Measurements from ENCODE around the gene SEZ6L. TPM values are rescaled to one million over a fixed set of nuclear protein-coding genes. Genes with fewer than 3 reads are reported as not detected.

The SEZ6L gene
- total RNA-seq, 1 experiment from 2014 or later: not detected

- DNase-seq (ENCODE audit: low read depth, low spot score): no peak
- in situ Hi-C loops (cut with HindIII; ENCODE audit: low pct_unique_long_range_greater_than_20kb, low sequenced_read_pairs): no loop called here
These were observed 144.9 kb downstream of the SEZ6L start for GRCh38 chr22:26314171-26314570.

- in situ Hi-C loops (cut with HindIII; ENCODE audit: low pct_unique_long_range_greater_than_20kb, low sequenced_read_pairs): no loop called here
- DNase-seq (ENCODE audit: low read depth, low spot score): no peak
These were observed 145.4 kb downstream of the SEZ6L start for GRCh38 chr22:26314656-26315055.

GRCh38 chr22:26316732-26317285 lies 147.5 kb downstream of the SEZ6L start:
- no peak for DNase-seq (ENCODE audit: low read depth, low spot score)
- in situ Hi-C loops (cut with HindIII; ENCODE audit: low pct_unique_long_range_greater_than_20kb, low sequenced_read_pairs): no loop called here

GRCh38 chr22:26318975-26319374 lies 149.7 kb downstream of the SEZ6L start:
- in situ Hi-C loops (cut with HindIII; ENCODE audit: low pct_unique_long_range_greater_than_20kb, low sequenced_read_pairs): no loop called here
- DNase-seq (ENCODE audit: low read depth, low spot score): peak; percentile 62

GRCh38 chr22:26320447-26320846 lies 151.2 kb downstream of the SEZ6L start:
- in situ Hi-C loops (cut with HindIII; ENCODE audit: low pct_unique_long_range_greater_than_20kb, low sequenced_read_pairs): no loop called here
- DNase-seq (ENCODE audit: low read depth, low spot score): no peak

GRCh38 chr22:26321469-26321913 lies 152.2 kb downstream of the SEZ6L start:
- DNase-seq (ENCODE audit: low read depth, low spot score): no peak
- in situ Hi-C loops (cut with HindIII; ENCODE audit: low pct_unique_long_range_greater_than_20kb, low sequenced_read_pairs): no loop called here

- in situ Hi-C loops (cut with HindIII; ENCODE audit: low pct_unique_long_range_greater_than_20kb, low sequenced_read_pairs): no loop called here
- peak; percentile 12 for DNase-seq (ENCODE audit: low read depth, low spot score)
These were observed 153.1 kb downstream of the SEZ6L start for GRCh38 chr22:26322179-26322905.

GRCh38 chr22:26323013-26323412 lies 153.8 kb downstream of the SEZ6L start:
- in situ Hi-C loops (cut with HindIII; ENCODE audit: low pct_unique_long_range_greater_than_20kb, low sequenced_read_pairs): no loop called here
- DNase-seq (ENCODE audit: low read depth, low spot score): peak; percentile 13

- in situ Hi-C loops (cut with HindIII; ENCODE audit: low pct_unique_long_range_greater_than_20kb, low sequenced_read_pairs): no loop called here
- DNase-seq (ENCODE audit: low read depth, low spot score): no peak
These were observed 154.9 kb downstream of the SEZ6L start for GRCh38 chr22:26324150-26324549.

- no peak for DNase-seq (ENCODE audit: low read depth, low spot score)
- in situ Hi-C loops (cut with HindIII; ENCODE audit: low pct_unique_long_range_greater_than_20kb, low sequenced_read_pairs): no loop called here
These were observed 156.4 kb downstream of the SEZ6L start for GRCh38 chr22:26325641-26326040.

GRCh38 chr22:26326803-26327202 lies 157.5 kb downstream of the SEZ6L start:
- in situ Hi-C loops (cut with HindIII; ENCODE audit: low pct_unique_long_range_greater_than_20kb, low sequenced_read_pairs): no loop called here
- DNase-seq (ENCODE audit: low read depth, low spot score): no peak

GRCh38 chr22:26327306-26327705 lies 158.0 kb downstream of the SEZ6L start:
- in situ Hi-C loops (cut with HindIII; ENCODE audit: low pct_unique_long_range_greater_than_20kb, low sequenced_read_pairs): no loop called here
- no peak for DNase-seq (ENCODE audit: low read depth, low spot score)

GRCh38 chr22:26328221-26328620 lies 159.0 kb downstream of the SEZ6L start:
- in situ Hi-C loops (cut with HindIII; ENCODE audit: low pct_unique_long_range_greater_than_20kb, low sequenced_read_pairs): no loop called here
- no peak for DNase-seq (ENCODE audit: low read depth, low spot score)

- in situ Hi-C loops (cut with HindIII; ENCODE audit: low pct_unique_long_range_greater_than_20kb, low sequenced_read_pairs): no loop called here
- DNase-seq (ENCODE audit: low read depth, low spot score): peak; percentile 85
These were observed 161.8 kb downstream of the SEZ6L start for GRCh38 chr22:26330971-26331625.

- in situ Hi-C loops (cut with HindIII; ENCODE audit: low pct_unique_long_range_greater_than_20kb, low sequenced_read_pairs): no loop called here
- DNase-seq (ENCODE audit: low read depth, low spot score): no peak
These were observed 164.0 kb downstream of the SEZ6L start for GRCh38 chr22:26333088-26333800.

GRCh38 chr22:26334232-26334631 lies 165.0 kb downstream of the SEZ6L start:
- no peak for DNase-seq (ENCODE audit: low read depth, low spot score)
- in situ Hi-C loops (cut with HindIII; ENCODE audit: low pct_unique_long_range_greater_than_20kb, low sequenced_read_pairs): no loop called here

GRCh38 chr22:26336773-26337172 lies 167.5 kb downstream of the SEZ6L start:
- in situ Hi-C loops (cut with HindIII; ENCODE audit: low pct_unique_long_range_greater_than_20kb, low sequenced_read_pairs): no loop called here
- DNase-seq (ENCODE audit: low read depth, low spot score): no peak

GRCh38 chr22:26339755-26340154 lies 170.5 kb downstream of the SEZ6L start:
- DNase-seq (ENCODE audit: low read depth, low spot score): no peak
- in situ Hi-C loops (cut with HindIII; ENCODE audit: low pct_unique_long_range_greater_than_20kb, low sequenced_read_pairs): no loop called here

All from SK-MEL-5 (cell line).